Astrocyte of the cerebellum (primary cell): Measurements from ENCODE around the gene TMEM51.

Source experiments
- DNase-seq: peaks from one replicate; pipeline ENCODE4 v3.0.0-alpha.2; 2011; ENCODE audit warnings: low read depth
- H3K4me3 ChIP-seq: 2 replicates; pipeline ENCODE4 v1.5.1; 2011; ENCODE audit warnings: mild to moderate bottlenecking, low read depth, low read length, moderate library complexity
- CTCF ChIP-seq: IDR thresholded peaks from 2 replicates; pipeline ENCODE4 v1.5.1; 2012; ENCODE audit warnings: low read length, low read depth, moderate library complexity, mild to moderate bottlenecking; ENCODE audit errors: missing control alignments
- in situ Hi-C: cut with HindIII; loops from 2 replicates; pipeline ENCODE4 v1.10.0; 2017; ENCODE audit warnings: low sequenced_read_pairs

The TMEM51 gene

GRCh38 chr1:15262003-15262377 is 108.4 kb downstream of the TMEM51 start:
- H3K4me3 ChIP-seq = no peak overlapping the region
- in situ Hi-C loops = no loop called here
- TF ChIP-seq CTCF = no peak
- no peak for DNase-seq

- no peak for TF ChIP-seq CTCF
- in situ Hi-C loops = no loop called here
- no peak for DNase-seq
- H3K4me3 ChIP-seq = no peak overlapping the region
Observed at GRCh38 chr1:15262706-15263105, 109.2 kb downstream of the TMEM51 start.

- DNase-seq = no peak
- no peak for TF ChIP-seq CTCF
- in situ Hi-C loops = no loop called here
- H3K4me3 ChIP-seq = no peak overlapping the region
Observed at GRCh38 chr1:15264769-15265168, 111.2 kb downstream of the TMEM51 start.
